ENCODE results near the gene PTPRJ.

Gene PTPRJ

GRCh38 chr11:48074425-48075181 lies 94.2 kb downstream of the PTPRJ start:
- no peak for DNase-seq

GRCh38 chr11:48075637-48076036 lies 95.3 kb downstream of the PTPRJ start:
- no peak for DNase-seq

GRCh38 chr11:48077251-48077650 lies 96.9 kb downstream of the PTPRJ start:
- no peak for DNase-seq

- no peak for DNase-seq
Measured at GRCh38 chr11:48078689-48079088, 98.3 kb downstream of the PTPRJ start.

GRCh38 chr11:48079596-48079995 lies 99.2 kb downstream of the PTPRJ start:
- no peak for DNase-seq

GRCh38 chr11:48080301-48080861 lies 100.0 kb downstream of the PTPRJ start:
- DNase-seq, result no peak

- DNase-seq, result no peak
Measured at GRCh38 chr11:48081151-48082010, 101.0 kb downstream of the PTPRJ start.

GRCh38 chr11:48082771-48083170 lies 102.4 kb downstream of the PTPRJ start:
- DNase-seq, result no peak

- DNase-seq, result no peak
Measured at GRCh38 chr11:48083421-48083820, 103.1 kb downstream of the PTPRJ start.

- no peak for DNase-seq
Measured at GRCh38 chr11:48085688-48086087, 105.3 kb downstream of the PTPRJ start.

GRCh38 chr11:48087422-48087821 lies 107.1 kb downstream of the PTPRJ start:
- DNase-seq, result no peak

- DNase-seq, result no peak
Measured at GRCh38 chr11:48087974-48088681, 107.8 kb downstream of the PTPRJ start.

- no peak for DNase-seq
Measured at GRCh38 chr11:48088682-48089050, 108.3 kb downstream of the PTPRJ start.

GRCh38 chr11:48090174-48090573 lies 109.8 kb downstream of the PTPRJ start:
- DNase-seq, result no peak

GRCh38 chr11:48091426-48092102 lies 111.2 kb downstream of the PTPRJ start:
- no peak for DNase-seq

- no peak for DNase-seq
Measured at GRCh38 chr11:48093323-48093722, 113.0 kb downstream of the PTPRJ start.

GRCh38 chr11:48093795-48094642 lies 113.7 kb downstream of the PTPRJ start:
- no peak for DNase-seq

- no peak for DNase-seq
Measured at GRCh38 chr11:48094643-48095339, 114.4 kb downstream of the PTPRJ start.

- DNase-seq, result no peak
Measured at GRCh38 chr11:48095779-48096470, 115.6 kb downstream of the PTPRJ start.

Data from hematopoietic multipotent progenitor cell treated with erythropoietin and hydrocortisone succinate and interleukin-3 and kit ligand, for 8 days (in vitro differentiated cells).